OCI-LY3 (cell line): ENCODE data around the gene ATG4B.
A peak's percentile ranks its signal among the peaks of the same experiment; 100 is the strongest.
"Not testable (repeated sequence)": the region's sequence is repeated elsewhere in the genome, so short reads cannot be mapped to it uniquely, and the experiment has no call there.

Experiments
- H2AFZ ChIP-seq: fragments of 200-600, 300-600 bp; shearing (Covaris generic); 2 replicates; pipeline ENCODE4 v1.6.0; 2014; ENCODE audit warnings: antibody characterized with exemption, low read depth, low read length
- H3K27ac ChIP-seq: fragments of 200-600, 300-600 bp; sonication (generic); 2 replicates; pipeline ENCODE4 v1.5.1; 2014; ENCODE audit warnings: mild to moderate bottlenecking, low read length, moderate library complexity, mixed read lengths
- H3K27me3 ChIP-seq: fragments of 200-600, 300-600 bp; sonication (generic); 2 replicates; pipeline ENCODE4 v1.6.1; 2014; ENCODE audit warnings: low read depth, low read length, mixed read lengths
- H3K36me3 ChIP-seq: fragments of 200-600, 300-600 bp; sonication (generic); replicated peaks from 2 replicates; pipeline ENCODE3; 2014; ENCODE audit warnings: low read depth, low read length, mixed read lengths
- H3K4me1 ChIP-seq: fragments of 300-600, 200-600 bp; sonication (generic); 2 replicates; pipeline ENCODE4 v1.6.1; 2014; ENCODE audit warnings: low read length, mixed read lengths
- H3K4me2 ChIP-seq: fragments of 200-600, 300-600 bp; sonication (generic); 2 replicates; pipeline ENCODE4 v1.6.1; 2014; ENCODE audit warnings: low read length, mixed read lengths
- H3K4me3 ChIP-seq: fragments of 300-600, 200-600 bp; sonication (generic); 2 replicates; pipeline ENCODE4 v1.5.1; 2014; ENCODE audit warnings: antibody characterized with exemption, mild to moderate bottlenecking, low read length, moderate library complexity
- H3K79me2 ChIP-seq: fragments of 300-600, 200-600 bp; shearing (Covaris generic); 2 replicates; pipeline ENCODE4 v1.6.1; 2014; ENCODE audit warnings: mild to moderate bottlenecking, low read length, mixed read lengths
- H3K9ac ChIP-seq: fragments of 300-600, 200-600 bp; shearing (Covaris generic); 2 replicates; pipeline ENCODE4 v1.6.0; 2014; ENCODE audit warnings: mild to moderate bottlenecking, low read length, moderate library complexity
- H3K9me3 ChIP-seq: fragments of 200-600, 300-600 bp; shearing (Covaris generic); 2 replicates; pipeline ENCODE4 v1.6.1; 2014; ENCODE audit warnings: low read length, mixed read lengths; ENCODE audit not compliant: insufficient read depth
- H4K20me1 ChIP-seq: fragments of 200-600, 300-600 bp; sonication (generic); 2 replicates; pipeline ENCODE4 v1.6.1; 2016; ENCODE audit warnings: low read length, mixed read lengths; ENCODE audit not compliant: insufficient read depth
- CTCF ChIP-seq: fragments of 200-600, 300-600 bp; sonication (generic); IDR thresholded peaks from 2 replicates; pipeline ENCODE4 v1.5.1; 2014; ENCODE audit warnings: antibody characterized with exemption, low read length, low read depth
- EZH2phosphoT487 ChIP-seq: fragments of 200-600 bp; shearing (Covaris generic); IDR thresholded peaks from 2 replicates; pipeline ENCODE4 v1.6.1; 2018; ENCODE audit warnings: antibody characterized with exemption, mixed run types, low read depth

ATG4B gene

GRCh38 chr2:241637018-241637794 lies at the start of gene ATG4B, which contains the start of gene THAP4:
Gene ATG4B (plus strand): TSS chr2:241637693. CDS start chr2:241637715, 22 bp downstream.
Gene THAP4 (minus strand): TSS chr2:241637158. CDS start chr2:241637017, 141 bp downstream.
- peak within 1 kb of the TSS; percentile 87 for H3K4me3 ChIP-seq

GRCh38 chr2:241589863-241590262 lies 47.6 kb upstream of the ATG4B start:
- H3K4me1 ChIP-seq, H3K9me3 ChIP-seq, H3K27me3 ChIP-seq, H3K27ac ChIP-seq, H3K79me2 ChIP-seq, H3K4me2 ChIP-seq, H4K20me1 ChIP-seq, H2AFZ ChIP-seq, H3K9ac ChIP-seq, H3K4me3 ChIP-seq: not testable (repeated sequence)
- H3K36me3 ChIP-seq: peaks cover 28% of the 10 kb centered on the region

More at GRCh38 chr2:241637018-241637794, at the start of gene ATG4B, which contains the start of gene THAP4:
- H3K9ac ChIP-seq: peak within 1 kb of the TSS; percentile 82
- H3K27me3 ChIP-seq: no peaks in the 10 kb centered on the region
- peak within 1 kb of the TSS; percentile 75; the same call in 1 of the 2 replicates for H2AFZ ChIP-seq
- H3K9me3 ChIP-seq: no peaks in the 10 kb centered on the region
- TF ChIP-seq CTCF (no peak), EZH2phosphoT487 (no peak)
- peaks cover 86% of the 10 kb centered on the region for H3K79me2 ChIP-seq
- H3K4me2 ChIP-seq: peak within 1 kb of the TSS; percentile 96
- H4K20me1 ChIP-seq: no peaks in the 10 kb centered on the region
- H3K36me3 ChIP-seq: peaks cover 23% of the 10 kb centered on the region
- peaks cover 13% of the 10 kb centered on the region for H3K4me1 ChIP-seq
- peak within 1 kb of the TSS; percentile 82 for H3K27ac ChIP-seq

- not testable (repeated sequence) for H4K20me1 ChIP-seq, H3K27ac ChIP-seq, H3K79me2 ChIP-seq, H3K4me1 ChIP-seq, H3K27me3 ChIP-seq, H3K9me3 ChIP-seq, H3K9ac ChIP-seq, H3K4me3 ChIP-seq, H3K4me2 ChIP-seq, H2AFZ ChIP-seq
- peaks cover 21% of the 10 kb centered on the region for H3K36me3 ChIP-seq
Measured at GRCh38 chr2:241590496-241591455, 46.7 kb upstream of the ATG4B start.

GRCh38 chr2:241592126-241592845 lies 45.2 kb upstream of the ATG4B start:
- H3K4me1 ChIP-seq: no peaks in the 10 kb centered on the region
- H3K4me2 ChIP-seq: no peak overlapping the region
- no peaks in the 10 kb centered on the region for H4K20me1 ChIP-seq
- H3K9ac ChIP-seq: no peak overlapping the region
- TF ChIP-seq CTCF: no peak
- no peak for TF ChIP-seq EZH2phosphoT487
- peaks cover 9% of the 10 kb centered on the region for H3K36me3 ChIP-seq
- no peak overlapping the region for H2AFZ ChIP-seq
- H3K79me2 ChIP-seq: no peaks in the 10 kb centered on the region
- H3K27ac ChIP-seq: no peak overlapping the region
- H3K4me3 ChIP-seq: no peak overlapping the region
- H3K9me3 ChIP-seq: no peaks in the 10 kb centered on the region
- H3K27me3 ChIP-seq: no peaks in the 10 kb centered on the region
